Duodenal mucosa (tissue), 2 donors: ENCODE results near the gene VAPB.

Source experiments
- H3K27ac ChIP-seq: one replicate; pipeline ENCODE4 v1.7.0; 2013; ENCODE audit warnings: low read depth, low read length
- H3K27me3 ChIP-seq, 2 donors: one replicate each; pipeline ENCODE4 v1.7.0; 2013; ENCODE audit warnings: low read length in 2 of 2, control low read depth in 1 of 2; ENCODE audit not compliant: insufficient read depth in 2 of 2, control insufficient read depth in 1 of 2
- H3K36me3 ChIP-seq, 2 donors: one replicate each; pipeline ENCODE4 v1.7.0; 2013; ENCODE audit warnings: low read length in 2 of 2, control low read depth in 1 of 2; ENCODE audit not compliant: insufficient read depth in 2 of 2, control insufficient read depth in 1 of 2
- H3K4me1 ChIP-seq, 2 donors: one replicate each; pipeline ENCODE4 v1.7.0; 2013; ENCODE audit warnings: low read length in 2 of 2, control low read depth in 1 of 2; ENCODE audit not compliant: insufficient read depth in 2 of 2, control insufficient read depth in 1 of 2
- H3K4me3 ChIP-seq, 2 donors: one replicate each; pipeline ENCODE4 v1.7.0; 2013; ENCODE audit warnings: low read length in 2 of 2, low read depth in 1 of 2
- H3K9ac ChIP-seq, 2 donors: one replicate each; pipeline ENCODE4 v1.7.0; 2013; ENCODE audit warnings: low read length in 2 of 2, low read depth in 1 of 2
- H3K9me3 ChIP-seq, 2 donors: one replicate each; pipeline ENCODE4 v1.7.0; 2013; ENCODE audit warnings: low read length in 2 of 2, control low read depth in 1 of 2; ENCODE audit not compliant: control insufficient read depth in 1 of 2

VAPB gene, protein sequence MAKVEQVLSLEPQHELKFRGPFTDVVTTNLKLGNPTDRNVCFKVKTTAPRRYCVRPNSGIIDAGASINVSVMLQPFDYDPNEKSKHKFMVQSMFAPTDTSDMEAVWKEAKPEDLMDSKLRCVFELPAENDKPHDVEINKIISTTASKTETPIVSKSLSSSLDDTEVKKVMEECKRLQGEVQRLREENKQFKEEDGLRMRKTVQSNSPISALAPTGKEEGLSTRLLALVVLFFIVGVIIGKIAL

DNA sequence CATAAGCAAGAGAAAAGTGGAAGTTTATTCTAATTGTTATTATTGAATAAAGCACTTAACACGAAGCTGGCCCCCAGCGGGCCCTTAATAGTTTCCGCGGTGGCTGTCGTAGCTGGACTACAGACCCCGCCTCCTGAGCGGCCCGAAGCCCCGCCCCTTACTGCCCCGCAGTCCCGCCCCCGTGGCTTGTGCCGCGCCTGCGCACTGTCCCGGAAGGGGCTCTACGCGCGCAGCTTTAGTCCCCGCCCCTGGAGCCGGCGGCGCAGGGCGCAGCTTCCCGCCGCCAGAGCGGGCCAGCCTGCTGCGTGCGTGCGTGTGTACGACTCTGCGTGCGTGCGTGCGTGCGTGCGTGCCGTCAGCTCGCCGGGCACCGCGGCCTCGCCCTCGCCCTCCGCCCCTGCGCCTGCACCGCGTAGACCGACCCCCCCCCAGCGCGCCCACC, at the start of gene VAPB:
Gene VAPB, plus strand, starts transcription at position 348 of the 442 bp plus-strand sequence. CDS start 231 bp downstream, outside the sequence.
- H3K27ac ChIP-seq, result peak within 1 kb of the TSS; percentile 92
- H3K9ac ChIP-seq, result peak within 1 kb of the TSS; percentile 86 to 94
- H3K27me3 ChIP-seq, result no peaks in the 10 kb centered on the region
- H3K4me3 ChIP-seq, result peak within 1 kb of the TSS; percentile 89 to 98
- H3K36me3 ChIP-seq, result peaks cover 0 to 3% of the 10 kb centered on the region in 2 donors
- H3K4me1 ChIP-seq, result peaks cover 27 to 33% of the 10 kb centered on the region in 2 donors
- H3K9me3 ChIP-seq, result no peaks in the 10 kb centered on the region

DNA sequence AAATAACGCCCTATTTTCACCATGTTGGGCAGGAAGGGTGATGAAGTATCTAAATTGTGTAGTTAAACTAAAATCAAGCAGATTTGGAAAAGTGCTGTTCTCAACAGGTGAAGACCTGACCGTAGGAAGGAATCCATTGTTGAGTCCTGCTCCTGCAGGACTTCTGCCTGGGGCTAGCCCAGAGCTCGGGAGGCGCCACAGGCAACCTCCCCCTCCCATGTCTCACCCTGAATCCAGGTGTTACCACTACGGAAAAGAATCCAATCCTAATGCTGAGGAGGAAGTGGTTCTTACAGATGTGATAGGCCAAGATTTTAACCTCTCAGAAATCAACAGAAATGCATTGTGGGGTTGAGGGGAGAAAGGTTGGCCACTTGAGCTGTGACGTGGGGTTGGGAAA, 49.3 kb upstream of the VAPB start:
- no peaks in the 10 kb centered on the region for H3K27me3 ChIP-seq
- no peak overlapping the region for H3K9ac ChIP-seq
- H3K27ac ChIP-seq, result no peak overlapping the region
- no peak overlapping the region for H3K4me3 ChIP-seq
- no peaks in the 10 kb centered on the region for H3K9me3 ChIP-seq
- peaks cover 7 to 11% of the 10 kb centered on the region in 2 donors for H3K36me3 ChIP-seq
- H3K4me1 ChIP-seq, result no peaks in the 10 kb centered on the region

DNA sequence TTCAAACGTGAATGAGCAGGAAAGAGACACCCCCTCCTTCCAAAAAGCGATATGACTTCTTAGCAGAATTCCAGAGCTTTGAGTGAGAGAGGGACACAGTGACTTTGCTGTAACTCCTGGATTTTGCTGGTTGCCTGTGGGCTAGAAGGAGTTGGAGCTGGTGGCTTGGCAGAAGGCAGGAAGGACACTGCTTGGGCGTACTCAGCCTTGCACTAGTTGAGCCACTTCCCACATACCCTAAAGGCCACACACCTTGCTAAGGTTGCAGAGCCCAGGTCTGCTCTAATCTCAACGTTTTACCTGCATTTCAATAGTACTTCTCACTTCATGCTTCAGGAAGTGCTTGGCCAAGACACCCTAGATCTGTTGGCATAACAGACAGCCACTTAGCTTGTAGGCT, 48.9 kb upstream of the VAPB start:
- no peaks in the 10 kb centered on the region for H3K9me3 ChIP-seq

DNA sequence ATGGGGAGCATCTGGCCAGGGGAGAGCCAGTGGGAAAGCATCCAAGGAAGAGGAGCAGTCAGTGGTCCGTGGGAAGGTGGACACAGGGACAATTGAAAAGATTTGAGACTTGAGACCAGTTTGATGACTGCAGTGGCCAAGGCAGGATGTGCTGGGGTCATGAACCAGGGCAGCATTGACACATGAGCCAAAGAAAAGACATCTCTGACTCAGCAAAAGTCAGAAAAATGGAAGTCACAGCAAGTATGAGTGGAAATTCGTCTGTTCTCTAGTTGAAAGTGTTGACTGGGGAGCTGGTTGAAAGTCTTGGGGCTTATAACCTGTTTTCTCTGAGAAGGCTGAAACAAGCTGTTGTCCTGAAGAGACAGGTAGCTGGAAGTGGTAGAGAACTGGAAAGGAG, 48.2 kb upstream of the VAPB start:
- no peaks in the 10 kb centered on the region for H3K27me3 ChIP-seq
- no peak overlapping the region for H3K9ac ChIP-seq
- no peak overlapping the region for H3K27ac ChIP-seq
- peaks cover 18 to 22% of the 10 kb centered on the region in 2 donors for H3K36me3 ChIP-seq
- no peaks in the 10 kb centered on the region for H3K4me1 ChIP-seq
- no peaks in the 10 kb centered on the region for H3K9me3 ChIP-seq
- no peak overlapping the region for H3K4me3 ChIP-seq

More for the DNA sequence above, 48.9 kb upstream of the VAPB start:
- Histone ChIP-seq H3K27me3 (no peaks in the 10 kb centered on the region), H3K36me3 (peaks cover 11 to 15% of the 10 kb centered on the region in 2 donors), H3K4me1 (no peaks in the 10 kb centered on the region), H3K9ac (no peak overlapping the region), H3K27ac (no peak overlapping the region), H3K4me3 (no peak overlapping the region)

DNA sequence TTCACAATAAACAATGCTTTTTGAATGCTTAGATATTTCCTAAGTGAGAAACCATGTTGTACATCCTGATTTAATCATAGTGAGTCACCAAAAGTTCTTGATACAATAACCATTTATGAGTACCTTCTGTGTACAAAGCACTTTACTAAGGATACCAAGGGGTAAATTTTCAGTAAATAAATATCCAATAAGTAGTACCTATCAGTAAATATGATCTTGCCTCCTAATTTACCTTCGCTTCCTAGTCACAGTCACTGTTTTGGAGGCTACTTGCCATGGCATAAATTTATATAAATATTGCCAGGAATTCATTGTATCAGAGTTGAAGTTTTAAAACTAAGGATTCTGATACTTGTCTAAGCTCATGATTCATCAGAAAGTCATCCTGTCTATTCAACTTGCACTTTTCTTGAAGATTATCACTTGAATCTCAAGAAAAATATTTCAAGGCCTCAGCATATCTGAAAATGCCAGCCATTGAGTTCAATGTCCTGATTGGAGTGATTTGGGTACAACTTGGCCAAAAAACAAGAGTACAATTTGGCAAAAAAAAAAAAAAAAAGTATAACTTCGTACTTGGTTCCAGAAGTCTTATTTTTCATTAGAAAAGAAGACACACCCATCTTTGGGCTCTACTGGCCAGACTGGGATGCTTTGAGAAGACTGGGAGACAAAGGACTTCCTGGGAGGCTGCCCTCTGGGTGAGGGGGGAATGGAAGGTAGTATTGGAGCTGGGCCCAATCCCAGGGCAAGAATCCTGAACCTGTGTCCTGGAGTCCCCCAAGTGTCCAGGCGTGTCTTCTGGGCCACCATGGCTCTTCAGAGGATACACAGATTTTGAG, 46.7 kb upstream of the VAPB start:
- Histone ChIP-seq H3K4me3 (no peak overlapping the region), H3K9me3 (no peaks in the 10 kb centered on the region), H3K9ac (no peak overlapping the region), H3K27ac (no peak overlapping the region), H3K36me3 (peaks cover 20 to 36% of the 10 kb centered on the region in 2 donors), H3K4me1 (no peaks in the 10 kb centered on the region), H3K27me3 (no peaks in the 10 kb centered on the region)

DNA sequence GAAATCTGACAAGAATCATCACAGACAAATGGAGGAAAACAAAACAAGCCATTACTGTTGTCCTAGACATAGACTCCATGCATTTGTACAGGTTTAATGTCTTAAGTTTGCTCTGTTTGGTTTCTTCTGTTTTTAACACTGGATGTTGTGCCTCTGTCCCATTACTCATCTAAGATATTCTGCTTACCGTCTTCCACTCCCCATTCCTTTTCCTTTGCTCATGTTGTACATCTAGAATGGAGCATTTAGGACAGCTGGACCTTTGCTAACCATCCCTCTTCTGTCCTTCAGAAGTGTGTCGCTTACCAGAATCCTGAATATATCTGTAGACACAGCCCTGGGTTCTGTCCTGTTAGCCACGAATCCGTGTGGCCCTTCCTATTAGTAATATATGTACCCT, 44.3 kb upstream of the VAPB start:
- H3K27me3 ChIP-seq, result no peaks in the 10 kb centered on the region
- no peak overlapping the region for H3K27ac ChIP-seq
- H3K4me1 ChIP-seq, result no peaks in the 10 kb centered on the region
- H3K9me3 ChIP-seq, result no peaks in the 10 kb centered on the region
- H3K36me3 ChIP-seq, result peaks cover 20 to 39% of the 10 kb centered on the region in 2 donors
- no peak overlapping the region for H3K9ac ChIP-seq
- no peak overlapping the region for H3K4me3 ChIP-seq

DNA sequence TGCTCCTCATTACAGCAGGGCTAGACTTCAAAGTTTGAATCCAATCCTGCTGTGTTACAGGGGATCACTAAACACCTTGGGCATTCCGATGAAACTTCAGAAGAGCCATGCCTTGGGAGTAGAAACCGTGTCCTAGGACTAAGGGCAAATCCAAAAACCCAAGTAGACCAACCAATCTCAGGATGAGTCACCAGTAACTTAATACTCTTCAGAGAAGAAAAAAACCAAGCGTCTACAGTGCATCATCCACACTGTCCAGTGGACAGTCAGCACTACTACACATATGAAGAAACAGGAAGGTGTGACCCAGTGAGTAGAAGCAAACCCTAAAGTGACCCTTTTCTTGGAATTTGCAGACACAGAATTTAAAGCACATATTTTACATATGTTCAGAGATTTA, 39.5 kb upstream of the VAPB start:
- H3K27me3 ChIP-seq, result no peaks in the 10 kb centered on the region
- H3K27ac ChIP-seq, result no peak overlapping the region
- peaks cover 23 to 52% of the 10 kb centered on the region in 2 donors for H3K36me3 ChIP-seq
- H3K4me3 ChIP-seq, result no peak overlapping the region
- no peak overlapping the region for H3K9ac ChIP-seq
- no peaks in the 10 kb centered on the region for H3K9me3 ChIP-seq
- no peaks in the 10 kb centered on the region for H3K4me1 ChIP-seq

DNA sequence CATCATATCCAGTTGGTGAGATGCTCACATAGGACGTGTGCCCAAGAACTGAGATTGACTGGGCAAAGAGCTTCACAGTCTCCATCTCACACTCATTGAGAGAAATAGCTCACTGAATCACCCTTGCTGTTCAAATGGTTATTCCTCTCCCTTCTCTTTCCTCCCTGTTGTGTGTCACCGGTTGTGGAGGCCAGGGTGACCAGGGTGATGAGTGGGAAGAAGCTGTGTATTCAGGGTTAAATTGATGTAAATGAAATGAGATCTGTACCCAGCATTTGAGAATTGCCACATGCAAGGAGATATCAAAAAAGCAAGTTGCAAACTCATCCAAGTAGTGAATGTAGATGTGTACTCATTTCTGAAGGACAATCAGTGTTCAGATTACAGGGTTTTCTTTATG, 36.6 kb upstream of the VAPB start:
- Histone ChIP-seq H3K9me3 (no peaks in the 10 kb centered on the region), H3K27me3 (no peaks in the 10 kb centered on the region), H3K4me1 (no peaks in the 10 kb centered on the region), H3K9ac (no peak overlapping the region), H3K36me3 (peaks cover 9 to 44% of the 10 kb centered on the region in 2 donors), H3K4me3 (no peak overlapping the region), H3K27ac (no peak overlapping the region)

DNA sequence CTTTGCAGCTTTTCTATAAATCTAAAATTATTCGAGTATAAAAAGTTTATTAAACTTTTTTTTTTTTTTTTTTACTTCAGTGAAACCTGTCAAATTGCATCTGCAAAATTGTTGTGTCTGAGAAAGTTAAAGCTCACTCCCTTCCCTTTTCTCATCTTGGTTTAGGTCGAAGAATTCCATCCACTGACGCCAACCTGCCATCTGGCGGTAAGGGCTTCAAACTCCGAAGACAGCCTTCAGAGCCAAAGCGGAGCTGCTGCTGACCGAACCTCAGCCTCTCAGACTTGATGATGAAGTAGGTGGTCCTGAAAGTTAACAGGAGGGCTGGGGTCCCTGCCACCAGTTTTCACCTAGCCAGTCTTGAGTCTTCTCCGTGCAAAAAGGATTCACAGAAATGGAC, 29.6 kb upstream of the VAPB start:
- Histone ChIP-seq H3K27ac (no peak overlapping the region), H3K36me3 (peaks cover 0 to 50% of the 10 kb centered on the region in 2 donors), H3K27me3 (no peaks in the 10 kb centered on the region), H3K9me3 (no peaks in the 10 kb centered on the region), H3K9ac (no peak overlapping the region), H3K4me1 (no peaks in the 10 kb centered on the region), H3K4me3 (no peak overlapping the region)

DNA sequence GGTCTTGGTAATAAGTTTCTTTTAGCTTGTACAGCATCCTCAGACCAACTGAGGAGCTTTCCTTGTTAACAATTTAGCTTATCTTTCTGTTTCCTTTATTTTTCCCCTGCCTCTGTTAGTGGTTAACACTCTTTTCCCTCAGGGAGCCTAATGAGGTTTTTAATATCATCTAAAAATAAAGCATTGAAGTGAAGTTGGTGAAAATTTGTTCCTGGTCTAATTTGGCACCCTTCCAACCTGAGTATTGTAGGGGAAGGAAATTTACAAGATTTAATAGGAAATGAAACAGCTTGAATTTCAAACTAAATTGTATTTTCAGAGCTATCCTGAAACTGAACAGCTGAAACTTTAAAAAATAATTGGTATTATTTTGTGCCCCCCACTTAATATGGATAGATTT, 28.1 kb upstream of the VAPB start:
- no peaks in the 10 kb centered on the region for H3K9me3 ChIP-seq
- no peak overlapping the region for H3K4me3 ChIP-seq
- H3K36me3 ChIP-seq, result peaks cover 0 to 43% of the 10 kb centered on the region in 2 donors
- H3K9ac ChIP-seq, result no peak overlapping the region
- H3K27ac ChIP-seq, result no peak overlapping the region
- no peaks in the 10 kb centered on the region for H3K4me1 ChIP-seq
- H3K27me3 ChIP-seq, result no peaks in the 10 kb centered on the region
